Liver (tissue), 3 donors: Measurements from ENCODE around the gene PTPRN2.

ENCODE experiments used
- GABPA ChIP-seq, 2 donors: IDR thresholded peaks in 1 of 2; conservative IDR thresholded peaks in 1 of 2; 2 replicates each; pipeline ENCODE4 v1.6.1; 2016; ENCODE audit warnings: antibody characterized with exemption in 2 of 2, mild to moderate bottlenecking in 1 of 2, moderate library complexity in 1 of 2
- HNF4A ChIP-seq, 2 donors: conservative IDR thresholded peaks; 2 replicates each; pipeline ENCODE4 v1.6.1; 2016; ENCODE audit warnings: antibody characterized with exemption in 2 of 2, mild to moderate bottlenecking in 2 of 2
- HNF4G ChIP-seq: IDR thresholded peaks from 2 replicates; pipeline ENCODE4 v1.6.1; 2016; ENCODE audit warnings: antibody characterized with exemption
- JUND ChIP-seq, 2 donors: IDR thresholded peaks; 2 replicates each; pipeline ENCODE4 v1.6.1; 2016; ENCODE audit warnings: antibody characterized with exemption in 2 of 2
- RAD21 ChIP-seq, 2 donors: IDR thresholded peaks; 2 replicates each; pipeline ENCODE4 v1.6.1; 2016; ENCODE audit warnings: antibody characterized with exemption in 2 of 2, mild to moderate bottlenecking in 2 of 2
- RXRA ChIP-seq, 2 donors: IDR thresholded peaks; 2 replicates each; pipeline ENCODE4 v1.6.1; 2017 to 2018; ENCODE audit warnings: antibody characterized with exemption in 2 of 2, mild to moderate bottlenecking in 1 of 2
- SP1 ChIP-seq: IDR thresholded peaks from 2 replicates; pipeline ENCODE4 v1.6.1; 2018; ENCODE audit warnings: antibody characterized with exemption, mild to moderate bottlenecking
- TAF1 ChIP-seq: conservative IDR thresholded peaks from 2 replicates; pipeline ENCODE4 v1.6.1; 2016; ENCODE audit warnings: antibody characterized with exemption, mild to moderate bottlenecking
- YY1 ChIP-seq: IDR thresholded peaks from 2 replicates; pipeline ENCODE4 v1.6.1; 2016; ENCODE audit warnings: antibody characterized with exemption, mild to moderate bottlenecking
- TF ChIP-seq, protein P1 (sequence below): fragments of 150-350 bp; IDR thresholded peaks from 2 replicates; pipeline ENCODE4 v1.5.1; 2017; ENCODE audit warnings: improper control_type of control experiment, low read depth, low read length; ENCODE audit not compliant: missing input control
- TF ChIP-seq, protein P2 (sequence below): IDR thresholded peaks from 2 replicates; pipeline ENCODE4 v1.6.1; 2016; ENCODE audit warnings: antibody characterized with exemption
- TF ChIP-seq, protein P3 (sequence below): IDR thresholded peaks from 2 replicates; pipeline ENCODE4 v1.6.1; 2016; ENCODE audit warnings: antibody characterized with exemption, mild to moderate bottlenecking
- TF ChIP-seq, protein P4 (sequence below): IDR thresholded peaks from 2 replicates; pipeline ENCODE4 v1.6.1; 2016; ENCODE audit warnings: antibody characterized with exemption
- TF ChIP-seq, protein P5 (sequence below): IDR thresholded peaks from 2 replicates; pipeline ENCODE4 v1.6.1; 2016; ENCODE audit warnings: antibody characterized with exemption
- donor health status: healthy.
- donor health status: healthy.

DNA sequence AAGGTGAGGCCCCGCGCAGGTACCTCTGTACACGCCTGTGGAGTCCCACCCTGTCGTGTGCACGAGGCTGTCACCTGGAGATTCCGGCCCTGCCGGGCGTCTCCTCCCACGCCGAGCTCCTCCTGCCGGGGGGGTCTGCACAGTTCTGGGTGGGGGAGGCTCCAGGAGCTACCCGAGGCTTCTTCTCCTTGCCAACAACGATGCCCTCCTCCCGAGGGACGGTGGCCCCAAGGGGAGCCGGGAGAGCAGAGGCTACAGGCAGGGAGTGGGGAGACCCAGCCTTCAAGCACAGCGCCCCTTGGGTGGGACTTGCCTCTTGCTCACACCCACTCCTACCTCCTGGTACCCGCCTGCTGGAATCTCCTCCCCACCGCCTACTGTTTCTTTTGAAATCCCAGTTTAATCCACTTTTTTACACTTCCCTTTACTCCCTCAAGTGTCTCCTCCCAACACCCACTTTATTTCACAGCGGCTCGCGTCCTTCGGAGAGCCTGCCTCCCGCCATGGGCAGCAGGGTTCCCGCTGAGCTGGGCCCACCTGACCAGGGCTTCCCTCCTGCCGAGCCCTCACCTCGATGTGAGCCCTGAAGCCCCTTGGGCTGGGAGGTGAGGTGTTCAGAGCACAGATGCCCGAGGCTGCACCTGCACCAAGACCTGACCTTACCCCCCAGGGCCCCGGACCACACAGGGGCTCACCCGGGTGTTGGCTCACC is 912.8 kb downstream of the PTPRN2 start:
- TF ChIP-seq, protein P1, sequence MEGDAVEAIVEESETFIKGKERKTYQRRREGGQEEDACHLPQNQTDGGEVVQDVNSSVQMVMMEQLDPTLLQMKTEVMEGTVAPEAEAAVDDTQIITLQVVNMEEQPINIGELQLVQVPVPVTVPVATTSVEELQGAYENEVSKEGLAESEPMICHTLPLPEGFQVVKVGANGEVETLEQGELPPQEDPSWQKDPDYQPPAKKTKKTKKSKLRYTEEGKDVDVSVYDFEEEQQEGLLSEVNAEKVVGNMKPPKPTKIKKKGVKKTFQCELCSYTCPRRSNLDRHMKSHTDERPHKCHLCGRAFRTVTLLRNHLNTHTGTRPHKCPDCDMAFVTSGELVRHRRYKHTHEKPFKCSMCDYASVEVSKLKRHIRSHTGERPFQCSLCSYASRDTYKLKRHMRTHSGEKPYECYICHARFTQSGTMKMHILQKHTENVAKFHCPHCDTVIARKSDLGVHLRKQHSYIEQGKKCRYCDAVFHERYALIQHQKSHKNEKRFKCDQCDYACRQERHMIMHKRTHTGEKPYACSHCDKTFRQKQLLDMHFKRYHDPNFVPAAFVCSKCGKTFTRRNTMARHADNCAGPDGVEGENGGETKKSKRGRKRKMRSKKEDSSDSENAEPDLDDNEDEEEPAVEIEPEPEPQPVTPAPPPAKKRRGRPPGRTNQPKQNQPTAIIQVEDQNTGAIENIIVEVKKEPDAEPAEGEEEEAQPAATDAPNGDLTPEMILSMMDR: no peak
- TF ChIP-seq RXRA (IDR thresholded peaks at IDR 0.05): no peak
- TF ChIP-seq HNF4A (conservative IDR thresholded peaks at IDR 0.05): no peak
- no peak for TF ChIP-seq RAD21 (IDR thresholded peaks at IDR 0.05)
- TF ChIP-seq, protein P2, sequence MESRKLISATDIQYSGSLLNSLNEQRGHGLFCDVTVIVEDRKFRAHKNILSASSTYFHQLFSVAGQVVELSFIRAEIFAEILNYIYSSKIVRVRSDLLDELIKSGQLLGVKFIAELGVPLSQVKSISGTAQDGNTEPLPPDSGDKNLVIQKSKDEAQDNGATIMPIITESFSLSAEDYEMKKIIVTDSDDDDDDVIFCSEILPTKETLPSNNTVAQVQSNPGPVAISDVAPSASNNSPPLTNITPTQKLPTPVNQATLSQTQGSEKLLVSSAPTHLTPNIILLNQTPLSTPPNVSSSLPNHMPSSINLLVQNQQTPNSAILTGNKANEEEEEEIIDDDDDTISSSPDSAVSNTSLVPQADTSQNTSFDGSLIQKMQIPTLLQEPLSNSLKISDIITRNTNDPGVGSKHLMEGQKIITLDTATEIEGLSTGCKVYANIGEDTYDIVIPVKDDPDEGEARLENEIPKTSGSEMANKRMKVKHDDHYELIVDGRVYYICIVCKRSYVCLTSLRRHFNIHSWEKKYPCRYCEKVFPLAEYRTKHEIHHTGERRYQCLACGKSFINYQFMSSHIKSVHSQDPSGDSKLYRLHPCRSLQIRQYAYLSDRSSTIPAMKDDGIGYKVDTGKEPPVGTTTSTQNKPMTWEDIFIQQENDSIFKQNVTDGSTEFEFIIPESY: no peak
- no peak for TF ChIP-seq GABPA (IDR thresholded peaks at IDR 0.05 in 1 of 2, conservative IDR thresholded peaks at IDR 0.05 in 1 of 2)
- TF ChIP-seq, protein P3, sequence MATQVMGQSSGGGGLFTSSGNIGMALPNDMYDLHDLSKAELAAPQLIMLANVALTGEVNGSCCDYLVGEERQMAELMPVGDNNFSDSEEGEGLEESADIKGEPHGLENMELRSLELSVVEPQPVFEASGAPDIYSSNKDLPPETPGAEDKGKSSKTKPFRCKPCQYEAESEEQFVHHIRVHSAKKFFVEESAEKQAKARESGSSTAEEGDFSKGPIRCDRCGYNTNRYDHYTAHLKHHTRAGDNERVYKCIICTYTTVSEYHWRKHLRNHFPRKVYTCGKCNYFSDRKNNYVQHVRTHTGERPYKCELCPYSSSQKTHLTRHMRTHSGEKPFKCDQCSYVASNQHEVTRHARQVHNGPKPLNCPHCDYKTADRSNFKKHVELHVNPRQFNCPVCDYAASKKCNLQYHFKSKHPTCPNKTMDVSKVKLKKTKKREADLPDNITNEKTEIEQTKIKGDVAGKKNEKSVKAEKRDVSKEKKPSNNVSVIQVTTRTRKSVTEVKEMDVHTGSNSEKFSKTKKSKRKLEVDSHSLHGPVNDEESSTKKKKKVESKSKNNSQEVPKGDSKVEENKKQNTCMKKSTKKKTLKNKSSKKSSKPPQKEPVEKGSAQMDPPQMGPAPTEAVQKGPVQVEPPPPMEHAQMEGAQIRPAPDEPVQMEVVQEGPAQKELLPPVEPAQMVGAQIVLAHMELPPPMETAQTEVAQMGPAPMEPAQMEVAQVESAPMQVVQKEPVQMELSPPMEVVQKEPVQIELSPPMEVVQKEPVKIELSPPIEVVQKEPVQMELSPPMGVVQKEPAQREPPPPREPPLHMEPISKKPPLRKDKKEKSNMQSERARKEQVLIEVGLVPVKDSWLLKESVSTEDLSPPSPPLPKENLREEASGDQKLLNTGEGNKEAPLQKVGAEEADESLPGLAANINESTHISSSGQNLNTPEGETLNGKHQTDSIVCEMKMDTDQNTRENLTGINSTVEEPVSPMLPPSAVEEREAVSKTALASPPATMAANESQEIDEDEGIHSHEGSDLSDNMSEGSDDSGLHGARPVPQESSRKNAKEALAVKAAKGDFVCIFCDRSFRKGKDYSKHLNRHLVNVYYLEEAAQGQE: no peak
- no peak for TF ChIP-seq TAF1
- TF ChIP-seq, protein P4, sequence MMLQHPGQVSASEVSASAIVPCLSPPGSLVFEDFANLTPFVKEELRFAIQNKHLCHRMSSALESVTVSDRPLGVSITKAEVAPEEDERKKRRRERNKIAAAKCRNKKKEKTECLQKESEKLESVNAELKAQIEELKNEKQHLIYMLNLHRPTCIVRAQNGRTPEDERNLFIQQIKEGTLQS: no peak
- no peak for TF ChIP-seq YY1
- no peak for TF ChIP-seq SP1
- TF ChIP-seq, protein P5, sequence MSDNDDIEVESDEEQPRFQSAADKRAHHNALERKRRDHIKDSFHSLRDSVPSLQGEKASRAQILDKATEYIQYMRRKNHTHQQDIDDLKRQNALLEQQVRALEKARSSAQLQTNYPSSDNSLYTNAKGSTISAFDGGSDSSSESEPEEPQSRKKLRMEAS: no peak
- TF ChIP-seq HNF4G: no peak
- no peak for TF ChIP-seq JUND (IDR thresholded peaks at IDR 0.05)
